NCI-H69 (cell line): ENCODE results near the gene MX2.
"Not testable (repeated sequence)": the region's sequence is repeated elsewhere in the genome, so short reads cannot be mapped to it uniquely, and the experiment has no call there.

Experiments used
- DNase-seq: peaks from one replicate; lab custom pipeline; 2025; lab: John Stamatoyannopoulos, UW

The MX2 gene

DNA sequence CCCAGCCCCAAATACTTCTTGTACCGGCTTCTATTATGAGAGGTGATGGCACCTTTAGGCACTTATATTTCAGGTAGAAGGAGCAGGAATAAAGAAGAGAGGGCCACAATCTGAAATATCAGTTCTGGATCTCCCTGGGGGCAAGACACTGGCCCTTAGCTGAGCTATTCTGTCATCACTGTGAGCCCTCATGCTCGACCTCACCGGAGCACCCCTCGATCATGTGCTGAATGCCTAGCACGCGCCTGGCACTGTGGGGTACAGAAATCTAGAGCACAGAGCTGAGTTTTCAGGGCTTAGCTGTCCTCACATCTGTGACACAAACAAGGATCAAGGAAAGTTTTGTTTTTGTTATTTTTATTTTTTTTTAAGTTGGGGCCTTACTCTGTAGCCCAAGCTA is 56.6 kb downstream of the MX2 start:
- DNase-seq, result no peak

DNA sequence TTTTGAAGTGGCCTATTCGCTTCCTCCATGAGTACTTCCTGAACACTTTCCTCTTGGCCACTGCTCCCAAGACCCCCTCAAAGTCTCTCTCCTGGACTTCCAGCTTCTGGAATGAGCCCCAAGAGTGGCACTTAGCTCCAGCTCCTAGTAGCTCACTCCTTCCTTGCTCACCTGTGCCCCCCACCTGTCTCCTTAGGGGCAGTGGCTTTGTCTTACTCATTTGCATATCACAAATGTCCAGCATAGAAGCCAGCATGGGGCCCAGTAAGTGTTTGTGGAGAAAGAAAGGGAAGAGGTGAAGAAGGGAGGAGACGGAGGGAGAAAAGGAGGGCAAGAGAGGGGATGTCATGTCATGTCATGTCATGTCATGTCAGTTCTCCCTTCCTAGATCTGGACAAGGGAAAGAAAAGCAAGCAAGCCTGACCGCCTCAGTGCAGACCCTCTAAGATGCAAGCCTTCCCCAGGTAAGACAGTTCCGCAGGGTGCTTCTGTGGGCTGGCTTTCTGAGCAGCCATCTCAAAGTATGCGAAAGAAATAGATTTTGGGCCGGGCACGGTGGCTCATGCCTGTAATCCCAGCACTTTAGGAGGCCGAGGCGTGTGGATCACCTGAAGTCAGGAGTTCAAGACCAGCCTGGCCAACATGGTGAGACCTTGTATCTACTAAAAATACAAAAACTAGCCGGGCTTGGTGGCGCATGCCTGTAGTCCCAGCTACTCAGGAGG is 57.3 kb downstream of the MX2 start:
- no peak for DNase-seq

DNA sequence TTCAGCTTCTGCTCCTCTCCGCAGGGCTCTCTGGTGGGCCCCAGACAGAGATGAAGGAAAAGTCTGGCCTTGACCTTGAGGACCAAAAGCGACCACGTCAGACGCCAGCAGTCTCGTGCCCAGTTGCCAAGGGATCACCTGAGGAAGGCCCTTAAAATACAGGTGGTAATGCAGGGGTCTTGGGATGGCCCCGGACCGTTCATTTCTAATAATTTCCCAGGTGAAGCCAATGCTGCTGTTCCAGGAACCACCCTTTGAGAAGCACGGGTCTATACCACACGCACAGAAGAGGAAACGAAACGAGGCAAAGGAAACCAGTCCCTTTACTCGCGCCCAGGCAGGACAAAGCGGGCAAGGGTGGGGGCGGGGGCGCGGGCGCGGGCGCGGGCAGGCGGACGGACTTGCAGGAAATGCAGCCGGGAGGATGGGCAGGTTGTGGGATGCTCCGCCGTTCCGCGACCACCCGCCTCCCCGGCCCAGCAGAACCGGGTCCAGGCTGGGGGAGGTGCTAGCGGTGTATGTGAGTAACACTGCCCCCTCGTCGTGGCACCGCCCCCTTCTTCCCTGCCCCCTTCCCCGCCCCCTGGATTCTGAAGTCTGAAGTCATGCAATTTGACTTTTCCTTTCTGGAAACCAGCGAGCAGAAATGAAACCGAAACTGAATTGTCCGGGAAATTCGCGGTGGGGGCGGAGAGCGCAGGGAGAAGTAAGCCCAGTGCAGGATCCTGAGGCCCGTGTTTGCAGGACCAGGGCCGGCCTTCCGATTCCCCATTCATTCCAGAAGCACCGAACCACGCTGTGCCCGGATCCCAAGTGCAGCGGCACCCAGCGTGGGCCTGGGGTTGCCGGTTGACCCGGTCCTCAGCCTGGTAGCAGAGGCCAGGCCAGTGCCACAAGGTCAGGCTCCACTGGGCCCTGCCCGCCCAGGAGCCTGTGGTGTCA is 58.4 kb downstream of the MX2 start:
- peak; percentile 65 for DNase-seq

DNA sequence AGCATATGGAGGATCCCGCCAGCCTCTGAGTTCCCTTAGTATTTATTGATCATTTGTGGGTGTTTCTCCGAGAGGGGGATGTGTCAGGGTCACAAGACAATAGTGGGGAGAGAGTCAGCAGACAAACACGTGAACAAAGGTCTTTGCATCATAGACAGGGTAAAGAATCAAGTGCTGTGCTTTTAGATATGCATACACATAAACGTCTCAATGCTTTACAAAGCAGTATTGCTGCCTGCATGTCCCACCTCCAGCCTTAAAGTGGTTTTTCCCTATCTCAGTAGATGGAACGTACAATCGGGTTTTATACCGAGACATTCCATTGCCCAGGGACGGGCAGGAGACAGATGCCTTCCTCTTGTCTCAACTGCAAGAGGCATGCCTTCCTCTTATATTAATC is 59.2 kb downstream of the MX2 start:
- DNase-seq, result not testable (repeated sequence)

DNA sequence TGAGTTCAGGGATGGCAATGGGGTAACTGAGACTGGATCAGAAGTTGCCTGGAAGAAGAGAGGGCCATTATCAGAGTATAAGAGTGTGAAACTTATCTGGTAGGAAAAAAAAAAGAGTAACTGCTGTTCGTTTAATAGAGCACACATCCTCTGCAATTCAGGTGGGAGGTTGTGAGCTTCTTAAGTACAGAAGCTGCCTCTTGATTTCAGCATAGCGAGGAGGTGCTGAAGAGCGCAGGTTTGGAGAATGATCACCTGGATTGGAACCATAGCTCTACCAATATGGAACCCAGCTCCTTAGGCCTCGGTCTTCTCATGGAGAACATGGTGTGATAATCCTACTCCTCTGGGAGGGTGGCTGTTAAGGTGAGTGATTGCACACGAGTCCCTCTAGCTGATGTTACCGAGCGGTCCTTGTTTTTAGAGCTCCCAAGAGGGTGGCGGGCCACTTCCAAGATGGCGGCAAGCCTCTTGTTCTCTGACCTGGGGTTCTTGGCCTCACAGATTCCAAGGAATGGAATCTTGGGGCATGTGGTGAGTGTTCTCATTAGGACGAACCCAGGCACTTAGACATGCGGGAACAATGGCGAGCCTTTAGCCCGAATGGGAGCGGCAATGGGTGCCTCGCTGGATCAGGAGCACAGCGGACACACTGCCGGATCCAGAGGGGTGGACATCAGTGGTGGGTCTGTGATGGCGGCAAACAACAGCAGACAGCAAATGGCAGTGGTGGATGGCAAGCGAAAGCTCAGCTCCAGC is 60.9 kb downstream of the MX2 start:
- DNase-seq, result no peak

DNA sequence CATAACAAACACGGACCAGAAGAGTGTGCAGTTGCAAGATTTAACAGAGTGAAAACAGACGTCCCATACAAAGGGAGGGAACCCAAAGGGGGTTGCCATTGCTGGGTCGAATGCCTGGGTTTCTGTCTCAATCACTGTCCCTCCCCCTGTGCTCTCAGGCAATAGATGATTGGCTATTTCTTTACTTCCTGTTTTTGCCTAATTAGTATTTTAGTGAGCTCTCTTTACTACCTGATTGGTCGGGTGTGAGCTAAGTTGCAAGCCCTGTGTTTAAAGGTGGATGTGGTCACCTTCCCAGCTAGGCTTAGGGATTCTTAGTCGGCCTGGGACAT is 61.4 kb downstream of the MX2 start:
- not testable (repeated sequence) for DNase-seq

DNA sequence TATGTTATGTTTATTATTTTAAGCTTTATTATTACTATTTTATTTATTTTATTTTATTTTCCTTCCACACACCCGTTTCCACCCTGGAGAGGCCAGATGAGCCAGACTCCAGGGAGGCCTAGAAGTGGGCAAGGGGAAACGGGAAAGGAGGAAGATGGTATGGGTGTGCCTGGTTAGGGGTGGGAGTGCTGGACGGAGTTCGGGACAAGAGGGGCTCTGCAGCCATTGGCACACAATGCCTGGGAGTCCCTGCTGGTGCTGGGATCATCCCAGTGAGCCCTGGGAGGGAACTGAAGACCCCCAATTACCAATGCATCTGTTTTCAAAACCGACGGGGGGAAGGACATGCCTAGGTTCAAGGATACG is 63.7 kb downstream of the MX2 start:
- DNase-seq, result no peak

DNA sequence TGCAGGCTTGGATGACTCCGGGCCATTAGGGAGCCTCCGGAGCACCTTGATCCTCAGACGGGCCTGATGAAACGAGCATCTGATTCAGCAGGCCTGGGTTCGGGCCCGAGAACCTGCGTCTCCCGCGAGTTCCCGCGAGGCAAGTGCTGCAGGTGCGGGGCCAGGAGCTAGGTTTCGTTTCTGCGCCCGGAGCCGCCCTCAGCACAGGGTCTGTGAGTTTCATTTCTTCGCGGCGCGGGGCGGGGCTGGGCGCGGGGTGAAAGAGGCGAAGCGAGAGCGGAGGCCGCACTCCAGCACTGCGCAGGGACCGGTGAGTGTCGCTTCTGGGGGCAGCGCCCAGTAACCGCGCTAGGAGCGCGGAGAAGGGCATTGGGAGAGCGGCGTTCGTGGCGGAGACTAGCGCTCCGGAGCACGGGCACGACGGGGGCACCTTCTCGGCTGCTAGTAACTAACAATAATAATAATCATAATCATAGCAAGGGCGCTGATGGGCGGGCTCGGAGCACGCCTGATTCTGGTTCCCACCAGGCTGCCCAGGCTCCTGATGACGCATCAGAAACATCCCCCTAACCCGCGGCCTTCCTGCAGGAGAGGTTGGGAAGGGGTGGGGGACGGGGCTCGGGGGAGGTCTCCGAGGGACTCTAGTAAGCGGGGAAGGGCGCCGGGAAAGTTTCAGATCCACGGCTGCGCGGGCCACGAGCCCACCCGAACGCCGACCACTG is 64.3 kb downstream of the MX2 start, which contains the start of gene MX1:
Gene MX1, plus strand, starts transcription at position 286 of the 722 bp plus-strand sequence. CDS start 5,832 bp downstream, outside the sequence.
- DNase-seq, result peak; percentile 26

DNA sequence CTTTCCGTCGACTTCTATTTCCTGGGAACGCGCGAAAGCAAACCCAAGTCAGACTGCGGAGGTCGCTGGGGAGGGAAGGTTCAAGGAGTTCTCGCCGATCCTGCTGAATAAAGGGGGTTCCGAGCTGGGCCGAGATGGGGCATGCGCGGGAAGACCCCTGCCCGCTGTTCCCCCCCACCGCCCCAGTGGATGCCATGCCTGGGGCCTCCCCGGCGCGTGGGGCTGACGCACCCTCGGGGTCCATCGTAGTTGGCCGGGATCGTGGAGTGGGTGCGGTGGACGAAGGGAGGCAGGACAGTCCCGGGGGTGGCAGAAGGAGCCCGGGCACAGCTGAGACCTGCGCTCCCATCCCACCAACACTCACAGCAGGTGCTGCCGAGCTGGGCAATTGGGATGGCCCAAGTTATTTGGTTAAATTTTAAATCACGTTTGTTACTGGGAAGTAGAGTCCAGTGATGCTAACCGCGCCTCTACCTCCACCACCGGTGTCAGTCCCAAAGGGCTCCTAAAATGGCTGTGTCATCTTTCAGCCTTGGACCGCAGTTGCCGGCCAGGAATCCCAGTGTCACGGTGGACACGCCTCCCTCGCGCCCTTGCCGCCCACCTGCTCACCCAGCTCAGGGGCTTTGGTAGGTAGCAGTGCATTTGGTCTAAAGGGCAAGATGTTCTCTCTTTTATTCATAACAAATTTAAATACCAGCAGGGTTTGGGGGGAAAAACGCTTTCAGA is 65.0 kb downstream of the MX2 start:
- no peak for DNase-seq

DNA sequence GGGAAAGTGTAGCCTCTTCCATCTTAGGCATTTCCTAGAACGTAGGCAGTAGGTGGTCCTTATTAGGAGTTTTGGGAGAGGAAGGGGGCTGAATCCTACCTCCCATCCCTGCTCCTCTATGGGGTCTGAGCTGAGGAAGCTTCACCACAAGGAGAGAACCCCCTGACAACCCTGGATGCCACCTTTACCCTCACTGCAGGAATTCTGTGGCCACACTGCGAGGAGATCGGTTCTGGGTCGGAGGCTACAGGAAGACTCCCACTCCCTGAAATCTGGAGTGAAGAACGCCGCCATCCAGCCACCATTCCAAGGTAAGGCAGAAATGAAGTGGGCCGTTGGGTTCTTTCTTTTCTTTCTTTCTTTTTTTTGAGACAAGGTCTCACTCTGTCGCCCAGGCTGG is 65.7 kb downstream of the MX2 start:
- no peak for DNase-seq

DNA sequence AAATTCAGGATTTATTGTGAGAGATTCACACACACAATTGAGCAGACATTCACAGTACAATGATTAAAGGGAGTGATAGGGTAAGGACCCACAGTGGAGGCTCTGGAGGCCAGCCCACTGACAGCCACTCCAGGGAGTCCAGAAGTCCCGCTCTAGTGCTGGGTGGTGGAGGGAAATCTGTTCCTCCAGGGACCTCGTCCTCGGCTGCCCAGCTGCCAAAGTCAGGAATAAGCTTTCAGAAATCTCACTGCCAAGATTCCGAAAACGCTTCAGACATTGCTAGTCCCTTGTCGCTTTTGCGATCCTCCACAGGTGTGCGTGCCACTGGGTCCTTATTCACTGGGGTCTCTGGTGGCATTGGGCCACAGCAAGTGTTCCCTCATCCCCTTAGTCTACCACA is 66.5 kb downstream of the MX2 start:
- no peak for DNase-seq

DNA sequence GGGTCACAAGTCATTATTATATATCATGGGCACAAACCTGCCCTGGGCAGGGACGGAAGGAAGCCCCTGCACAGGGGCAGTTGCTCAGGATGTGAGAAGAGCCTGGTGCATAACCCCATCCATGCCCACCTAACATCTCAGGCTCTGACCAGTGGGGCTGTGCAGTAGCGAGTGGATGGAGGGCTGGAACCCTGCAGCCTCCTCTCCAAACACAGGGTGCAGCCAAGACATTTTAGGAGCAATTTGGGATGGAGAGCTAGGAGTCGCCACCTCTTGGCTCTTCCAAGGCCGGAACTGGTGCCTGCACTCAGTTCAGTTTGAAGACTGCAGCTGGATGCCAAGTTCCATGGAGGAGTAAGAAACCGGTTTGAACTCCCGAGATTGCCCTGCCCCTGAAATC is 67.0 kb downstream of the MX2 start:
- DNase-seq, result no peak

DNA sequence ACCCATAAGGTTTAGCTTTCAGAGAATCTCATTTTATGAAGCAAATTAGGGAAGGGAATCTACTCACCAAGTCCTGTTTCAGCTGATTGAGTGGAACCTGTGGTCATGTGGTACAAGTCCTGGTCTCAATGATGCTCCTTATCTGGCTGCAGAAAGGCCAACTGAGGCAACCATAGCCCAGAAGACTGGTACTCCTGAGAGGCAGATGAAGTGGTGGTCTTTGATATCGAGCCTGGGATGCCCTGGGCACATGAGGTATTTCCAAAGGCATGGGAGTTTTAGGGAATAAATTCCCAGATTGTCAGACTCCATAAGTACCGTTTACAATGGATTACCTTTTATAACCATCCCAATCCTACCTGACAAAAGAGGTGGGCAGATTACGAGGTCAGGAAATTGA is 67.5 kb downstream of the MX2 start:
- no peak for DNase-seq

DNA sequence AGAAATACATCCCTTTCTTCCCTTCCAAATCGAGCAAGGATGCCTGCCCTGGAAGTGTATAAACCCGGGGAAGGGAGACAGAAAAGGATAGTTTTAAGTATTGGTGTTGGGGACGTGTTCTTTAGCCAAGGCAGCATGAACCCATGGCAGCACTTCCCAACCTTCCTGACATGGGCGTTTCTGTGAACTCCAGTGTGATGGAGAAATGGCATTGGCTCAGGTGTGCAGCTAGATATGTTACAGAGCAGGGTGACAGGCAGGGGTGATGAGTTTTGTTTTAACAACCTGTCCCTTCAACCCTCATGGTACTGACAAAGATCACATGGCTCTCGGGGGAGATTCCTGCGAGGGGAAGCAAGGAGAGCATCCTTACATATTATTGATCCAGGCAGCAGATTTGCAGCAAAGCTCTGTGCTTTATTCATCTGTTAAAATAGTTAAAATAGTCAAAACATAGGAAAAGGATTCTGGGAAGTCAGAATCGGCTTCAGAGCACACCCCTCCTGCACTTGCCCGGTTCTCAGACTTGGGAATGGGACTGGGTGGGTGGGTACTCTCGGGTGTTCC is 68.2 kb downstream of the MX2 start:
- DNase-seq, result no peak

DNA sequence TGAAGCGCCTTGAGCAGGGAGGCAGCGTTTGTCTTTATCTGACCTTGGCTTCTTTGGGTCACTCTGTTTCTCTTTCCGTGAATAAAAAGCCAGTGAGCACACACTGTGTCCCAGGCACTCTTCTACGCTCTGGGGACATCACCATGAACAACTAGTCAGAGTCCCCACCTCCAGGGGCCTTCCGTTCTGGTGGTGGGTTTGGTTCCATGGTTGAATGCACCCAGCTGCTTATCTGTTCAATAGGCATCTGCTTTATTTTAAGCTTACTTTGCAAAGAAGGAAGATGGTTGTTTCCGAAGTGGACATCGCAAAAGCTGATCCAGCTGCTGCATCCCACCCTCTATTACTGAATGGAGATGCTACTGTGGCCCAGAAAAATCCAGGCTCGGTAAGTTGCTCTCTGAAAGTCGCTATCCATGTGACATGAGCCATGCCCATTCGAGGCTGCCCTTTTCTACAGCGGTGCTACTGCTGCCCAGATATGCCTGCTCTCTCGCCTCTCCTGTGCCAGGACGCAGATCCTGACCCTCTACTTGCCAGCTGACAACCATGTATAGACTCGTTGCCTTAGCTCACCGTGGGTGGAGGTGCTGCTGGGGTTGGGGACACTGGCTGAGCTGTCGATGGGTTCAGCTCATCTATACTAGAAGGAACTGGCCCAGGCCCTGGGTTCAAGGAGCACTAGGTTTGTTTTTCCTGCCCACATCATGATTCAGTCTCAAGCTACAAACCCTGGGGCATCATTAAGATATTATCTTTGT is 70.1 kb downstream of the MX2 start:
- no peak for DNase-seq

DNA sequence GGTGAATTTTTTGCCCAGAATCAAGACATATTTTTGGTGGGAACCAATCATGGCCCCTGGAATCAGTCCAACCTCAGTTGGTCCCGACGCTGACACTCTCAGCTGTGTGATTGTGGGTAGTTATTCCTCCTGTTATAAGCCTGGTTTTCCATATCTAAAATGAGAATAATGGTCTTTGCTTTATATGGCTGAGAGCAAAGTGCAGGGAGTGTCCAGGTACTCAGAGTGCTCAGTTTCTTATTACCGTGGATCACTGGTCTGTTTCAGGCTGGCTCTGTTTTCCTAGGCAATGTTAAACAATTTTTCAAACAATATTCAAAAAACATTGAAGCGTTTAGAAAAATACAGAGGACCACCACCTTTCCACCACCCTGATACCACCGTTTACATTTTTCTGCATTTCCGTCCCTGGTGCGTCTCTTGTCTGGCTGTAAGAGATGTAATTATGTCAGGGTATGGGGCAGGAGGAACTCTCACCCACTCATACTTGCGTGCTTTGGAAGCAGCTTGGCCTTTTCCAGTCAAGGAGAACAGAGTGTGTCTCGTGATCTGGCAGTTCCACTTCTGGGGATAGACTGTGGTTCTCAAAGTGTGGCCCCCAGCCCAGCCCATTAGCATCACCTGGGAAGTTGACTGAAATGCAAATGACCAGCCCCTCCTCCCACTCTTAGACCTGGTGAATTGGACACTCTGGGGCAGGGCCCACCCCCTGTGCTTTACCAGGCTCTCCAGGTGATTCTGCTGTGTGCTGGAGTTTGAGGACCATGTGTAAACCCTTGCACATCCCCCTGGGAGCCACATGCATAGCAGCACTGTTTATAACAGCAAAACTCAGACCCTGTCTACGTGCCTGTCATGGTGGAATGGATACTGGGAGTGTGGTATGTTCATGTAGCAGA is 71.0 kb downstream of the MX2 start:
- no peak for DNase-seq

DNA sequence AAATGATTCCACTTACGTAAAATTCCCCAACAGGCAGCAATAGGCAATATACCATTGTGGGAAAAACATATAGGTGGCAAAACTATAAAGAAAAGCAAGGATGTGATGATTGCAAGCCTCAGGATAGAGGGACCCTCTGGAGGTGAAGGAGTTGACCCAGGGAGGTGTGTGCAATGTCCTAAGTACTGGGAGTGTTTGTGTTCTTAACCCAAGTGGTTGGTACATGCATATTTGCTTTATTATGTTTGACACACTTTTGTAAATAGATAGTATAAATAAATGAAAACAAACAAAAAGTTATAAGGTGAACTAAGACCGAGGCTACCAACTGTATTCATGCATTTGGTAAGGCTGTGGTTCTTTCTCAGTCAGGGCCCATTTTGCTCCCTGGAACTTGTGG is 71.7 kb downstream of the MX2 start:
- DNase-seq, result no peak

DNA sequence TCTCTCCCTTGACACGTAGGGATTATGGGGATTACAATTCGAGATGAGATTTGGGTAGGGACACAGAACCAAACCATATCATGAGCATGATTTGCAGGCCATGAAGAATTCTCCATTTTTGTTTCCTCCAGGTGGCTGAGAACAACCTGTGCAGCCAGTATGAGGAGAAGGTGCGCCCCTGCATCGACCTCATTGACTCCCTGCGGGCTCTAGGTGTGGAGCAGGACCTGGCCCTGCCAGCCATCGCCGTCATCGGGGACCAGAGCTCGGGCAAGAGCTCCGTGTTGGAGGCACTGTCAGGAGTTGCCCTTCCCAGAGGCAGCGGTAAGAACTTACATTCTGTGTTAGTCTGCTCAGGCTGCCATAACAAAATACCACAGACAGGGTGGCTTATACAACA is 73.9 kb downstream of the MX2 start:
- DNase-seq, result no peak

DNA sequence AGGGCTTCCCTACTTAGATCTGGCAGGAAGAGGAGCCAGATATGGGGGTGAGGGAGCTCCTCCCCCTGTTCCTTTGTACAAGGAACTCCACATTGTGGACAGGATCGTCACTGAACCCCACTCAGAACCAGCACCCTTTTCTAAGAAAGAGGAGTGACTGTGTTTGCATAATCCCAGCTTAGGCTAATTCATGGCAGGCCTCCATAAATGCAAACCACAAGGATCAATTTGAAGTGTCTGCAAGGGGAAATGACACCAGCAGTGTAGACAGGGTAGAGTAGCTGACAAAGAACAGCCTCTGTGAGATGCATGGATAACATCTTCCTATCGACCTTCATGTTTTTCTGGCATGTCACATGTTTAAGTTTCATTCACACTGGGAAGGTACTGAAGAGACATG is 75.9 kb downstream of the MX2 start:
- no peak for DNase-seq
